Neural cell (in vitro differentiated cells): ENCODE measurements around the gene ACR. TPM values are rescaled to one million over a fixed set of nuclear protein-coding genes. Genes with fewer than 3 reads are reported as not detected.

Experiments
- H2AFZ ChIP-seq: fragments of 200-600, 300-800 bp; sonication (generic), shearing (Covaris generic); 2 replicates; pipeline ENCODE4 v1.6.0; 2014; ENCODE audit warnings: low read depth, mild to moderate bottlenecking, antibody characterized with exemption, low read length, moderate library complexity
- H3F3A ChIP-seq: fragments of 200-600 bp; shearing (Covaris generic); 2 replicates; pipeline ENCODE4 v1.6.1; 2016; ENCODE audit warnings: mild to moderate bottlenecking, moderate library complexity, mixed read lengths, antibody characterized with exemption, low read length; ENCODE audit not compliant: insufficient read depth, poor library complexity, severe bottlenecking
- H3K27ac ChIP-seq: fragments of 200-600, 300-800 bp; sonication (generic), shearing (Covaris generic); 2 replicates; pipeline ENCODE4 v1.5.1; 2014; ENCODE audit warnings: mild to moderate bottlenecking, low read length, moderate library complexity
- H3K27me3 ChIP-seq: fragments of 300-800, 200-600 bp; sonication (generic), shearing (Covaris generic); 2 replicates; pipeline ENCODE4 v1.6.0; 2014; ENCODE audit warnings: mild to moderate bottlenecking, low read depth, low read length, moderate library complexity; ENCODE audit not compliant: insufficient read depth
- H3K36me3 ChIP-seq: fragments of 300-800, 200-600 bp; sonication (generic), shearing (Covaris generic); 2 replicates; pipeline ENCODE4 v1.5.1; 2014; ENCODE audit warnings: mild to moderate bottlenecking, antibody characterized with exemption, low read length, moderate library complexity; ENCODE audit not compliant: insufficient read depth
- H3K4me2 ChIP-seq: fragments of 300-800, 200-600 bp; sonication (generic), shearing (Covaris generic); 2 replicates; pipeline ENCODE4 v1.6.0; 2014; ENCODE audit warnings: mild to moderate bottlenecking, low read length
- H3K4me3 ChIP-seq: fragments of 300-800, 200-600 bp; sonication (generic), shearing (Covaris generic); 2 replicates; pipeline ENCODE4 v1.5.1; 2014; ENCODE audit warnings: mild to moderate bottlenecking, low read length, moderate library complexity
- H3K79me2 ChIP-seq: fragments of 200-600 bp; shearing (Covaris generic); replicated peaks from 2 replicates; pipeline ENCODE4 v1.6.0; 2014; ENCODE audit warnings: mild to moderate bottlenecking, low read length, moderate library complexity; ENCODE audit not compliant: insufficient read depth
- H3K9ac ChIP-seq: fragments of 300-800, 200-600 bp; sonication (generic), shearing (Covaris generic); 2 replicates; pipeline ENCODE4 v1.6.1; 2016; ENCODE audit warnings: mild to moderate bottlenecking, low read length, mixed read lengths
- H3K9me2 ChIP-seq: fragments of 200-600 bp; shearing (Covaris generic); 2 replicates; pipeline ENCODE4 v1.6.1; 2016; ENCODE audit warnings: mild to moderate bottlenecking, low read length, mixed read lengths; ENCODE audit not compliant: insufficient read depth
- H3K9me3 ChIP-seq: fragments of 200-600, 300-800 bp; sonication (generic), shearing (Covaris generic); 2 replicates; pipeline ENCODE4 v1.6.1; 2016; ENCODE audit warnings: mild to moderate bottlenecking, mixed run types, low read length, moderate library complexity, mixed read lengths
- H4K20me1 ChIP-seq: fragments of 200-600 bp; shearing (Covaris generic); 2 replicates; pipeline ENCODE4 v1.6.1; 2016; ENCODE audit warnings: mild to moderate bottlenecking, mixed run types; ENCODE audit not compliant: insufficient read depth
- EP300 ChIP-seq: fragments of 450-650 bp; conservative IDR thresholded peaks from 2 replicates; pipeline ENCODE4 v1.6.1; 2014; ENCODE audit warnings: antibody characterized with exemption, mild to moderate bottlenecking, moderate library complexity; ENCODE audit not compliant: poor library complexity, severe bottlenecking
- MXI1 ChIP-seq: fragments of 450-650 bp; conservative IDR thresholded peaks from 2 replicates; pipeline ENCODE4 v1.6.1; 2014; ENCODE audit warnings: antibody characterized with exemption, mild to moderate bottlenecking; ENCODE audit not compliant: poor library complexity, severe bottlenecking
- POLR2AphosphoS5 ChIP-seq: IDR thresholded peaks from 2 replicates; pipeline ENCODE4 v1.6.1; 2012
- RAD21 ChIP-seq: fragments of 450-650 bp; conservative IDR thresholded peaks from 2 replicates; pipeline ENCODE4 v1.6.1; 2014; ENCODE audit warnings: antibody characterized with exemption, mild to moderate bottlenecking, moderate library complexity
- SMC3 ChIP-seq: fragments of 450-650 bp; conservative IDR thresholded peaks from 2 replicates; pipeline ENCODE4 v1.6.1; 2014; ENCODE audit warnings: antibody characterized with exemption, mild to moderate bottlenecking, moderate library complexity; ENCODE audit not compliant: poor library complexity
- TAF1 ChIP-seq: IDR thresholded peaks from 2 replicates; pipeline ENCODE4 v1.6.1; 2012; ENCODE audit warnings: low read depth
- polyA plus RNA-seq: library from polyadenylated mRNA; depleted of rRNA; stranded (reverse); fragments of >200 nt; gene quantifications from 2 replicates; pipeline ENCODE4 v1.2.3, GENCODE V29; 2014
- TF ChIP-seq, protein P1 (sequence below): IDR thresholded peaks from 2 replicates; pipeline ENCODE4 v1.6.1; 2012; ENCODE audit warnings: borderline replicate concordance
- TF ChIP-seq, protein P2 (sequence below): fragments of 450-650 bp; IDR thresholded peaks from 2 replicates; pipeline ENCODE4 v1.5.1; 2014; ENCODE audit warnings: antibody characterized with exemption, mild to moderate bottlenecking, moderate library complexity; ENCODE audit not compliant: poor library complexity, severe bottlenecking

ACR gene
- polyA plus RNA-seq, 1 donor from 2014 or later: not detected

DNA sequence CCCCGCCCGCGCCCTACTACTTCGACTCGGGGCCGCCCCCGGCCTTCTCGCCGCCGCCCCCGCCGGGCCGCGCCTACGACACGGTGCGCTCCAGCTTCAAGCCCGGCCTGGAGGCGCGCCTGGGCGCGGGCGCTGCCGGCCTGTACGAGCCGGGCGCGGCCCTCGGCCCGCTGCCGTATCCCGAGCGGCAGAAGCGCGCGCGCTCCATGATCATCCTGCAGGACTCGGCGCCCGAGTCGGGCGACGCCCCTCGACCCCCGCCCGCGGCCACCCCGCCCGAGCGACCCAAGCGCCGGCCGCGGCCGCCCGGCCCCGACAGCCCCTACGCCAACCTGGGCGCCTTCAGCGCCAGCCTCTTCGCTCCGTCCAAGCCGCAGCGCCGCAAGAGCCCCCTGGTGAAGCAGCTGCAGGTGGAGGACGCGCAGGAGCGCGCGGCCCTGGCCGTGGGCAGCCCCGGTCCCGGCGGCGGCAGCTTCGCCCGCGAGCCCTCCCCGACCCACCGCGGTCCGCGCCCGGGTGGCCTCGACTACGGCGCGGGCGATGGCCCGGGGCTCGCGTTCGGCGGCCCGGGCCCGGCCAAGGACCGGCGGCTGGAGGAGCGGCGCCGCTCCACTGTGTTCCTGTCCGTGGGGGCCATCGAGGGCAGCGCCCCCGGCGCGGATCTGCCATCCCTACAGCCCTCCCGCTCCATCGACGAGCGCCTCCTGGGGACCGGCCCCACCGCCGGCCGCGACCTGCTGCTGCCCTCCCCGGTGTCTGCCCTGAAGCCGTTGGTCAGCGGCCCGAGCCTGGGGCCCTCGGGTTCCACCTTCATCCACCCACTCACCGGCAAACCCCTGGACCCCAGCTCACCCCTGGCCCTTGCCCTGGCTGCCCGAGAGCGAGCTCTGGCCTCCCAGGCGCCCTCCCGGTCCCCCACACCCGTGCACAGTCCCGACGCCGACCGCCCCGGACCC is 17.4 kb upstream of the ACR start:
- no peak overlapping the region for H3K4me3 ChIP-seq
- no peak overlapping the region for H3K27ac ChIP-seq
- H3K4me2 ChIP-seq: no peak overlapping the region

DNA sequence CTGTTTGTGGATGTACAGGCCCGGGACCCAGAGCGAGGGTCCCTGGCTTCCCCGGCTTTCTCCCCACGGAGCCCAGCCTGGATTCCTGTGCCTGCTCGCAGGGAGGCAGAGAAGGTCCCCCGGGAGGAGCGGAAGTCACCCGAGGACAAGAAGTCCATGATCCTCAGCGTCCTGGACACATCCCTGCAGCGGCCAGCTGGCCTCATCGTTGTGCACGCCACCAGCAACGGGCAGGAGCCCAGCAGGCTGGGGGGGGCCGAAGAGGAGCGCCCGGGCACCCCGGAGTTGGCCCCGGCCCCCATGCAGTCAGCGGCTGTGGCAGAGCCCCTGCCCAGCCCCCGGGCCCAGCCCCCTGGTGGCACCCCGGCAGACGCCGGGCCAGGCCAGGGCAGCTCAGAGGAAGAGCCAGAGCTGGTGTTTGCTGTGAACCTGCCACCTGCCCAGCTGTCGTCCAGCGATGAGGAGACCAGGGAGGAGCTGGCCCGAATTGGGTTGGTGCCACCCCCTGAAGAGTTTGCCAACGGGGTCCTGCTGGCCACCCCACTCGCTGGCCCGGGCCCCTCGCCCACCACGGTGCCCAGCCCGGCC is 16.7 kb upstream of the ACR start:
- no peaks in the 10 kb centered on the region for H3K79me2 ChIP-seq
- H3K4me3 ChIP-seq: no peak overlapping the region
- TF ChIP-seq RAD21: no peak
- no peak for TF ChIP-seq POLR2AphosphoS5
- TF ChIP-seq, protein P1, sequence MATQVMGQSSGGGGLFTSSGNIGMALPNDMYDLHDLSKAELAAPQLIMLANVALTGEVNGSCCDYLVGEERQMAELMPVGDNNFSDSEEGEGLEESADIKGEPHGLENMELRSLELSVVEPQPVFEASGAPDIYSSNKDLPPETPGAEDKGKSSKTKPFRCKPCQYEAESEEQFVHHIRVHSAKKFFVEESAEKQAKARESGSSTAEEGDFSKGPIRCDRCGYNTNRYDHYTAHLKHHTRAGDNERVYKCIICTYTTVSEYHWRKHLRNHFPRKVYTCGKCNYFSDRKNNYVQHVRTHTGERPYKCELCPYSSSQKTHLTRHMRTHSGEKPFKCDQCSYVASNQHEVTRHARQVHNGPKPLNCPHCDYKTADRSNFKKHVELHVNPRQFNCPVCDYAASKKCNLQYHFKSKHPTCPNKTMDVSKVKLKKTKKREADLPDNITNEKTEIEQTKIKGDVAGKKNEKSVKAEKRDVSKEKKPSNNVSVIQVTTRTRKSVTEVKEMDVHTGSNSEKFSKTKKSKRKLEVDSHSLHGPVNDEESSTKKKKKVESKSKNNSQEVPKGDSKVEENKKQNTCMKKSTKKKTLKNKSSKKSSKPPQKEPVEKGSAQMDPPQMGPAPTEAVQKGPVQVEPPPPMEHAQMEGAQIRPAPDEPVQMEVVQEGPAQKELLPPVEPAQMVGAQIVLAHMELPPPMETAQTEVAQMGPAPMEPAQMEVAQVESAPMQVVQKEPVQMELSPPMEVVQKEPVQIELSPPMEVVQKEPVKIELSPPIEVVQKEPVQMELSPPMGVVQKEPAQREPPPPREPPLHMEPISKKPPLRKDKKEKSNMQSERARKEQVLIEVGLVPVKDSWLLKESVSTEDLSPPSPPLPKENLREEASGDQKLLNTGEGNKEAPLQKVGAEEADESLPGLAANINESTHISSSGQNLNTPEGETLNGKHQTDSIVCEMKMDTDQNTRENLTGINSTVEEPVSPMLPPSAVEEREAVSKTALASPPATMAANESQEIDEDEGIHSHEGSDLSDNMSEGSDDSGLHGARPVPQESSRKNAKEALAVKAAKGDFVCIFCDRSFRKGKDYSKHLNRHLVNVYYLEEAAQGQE: no peak
- TF ChIP-seq TAF1: no peak
- no peak for TF ChIP-seq SMC3
- TF ChIP-seq, protein P2, sequence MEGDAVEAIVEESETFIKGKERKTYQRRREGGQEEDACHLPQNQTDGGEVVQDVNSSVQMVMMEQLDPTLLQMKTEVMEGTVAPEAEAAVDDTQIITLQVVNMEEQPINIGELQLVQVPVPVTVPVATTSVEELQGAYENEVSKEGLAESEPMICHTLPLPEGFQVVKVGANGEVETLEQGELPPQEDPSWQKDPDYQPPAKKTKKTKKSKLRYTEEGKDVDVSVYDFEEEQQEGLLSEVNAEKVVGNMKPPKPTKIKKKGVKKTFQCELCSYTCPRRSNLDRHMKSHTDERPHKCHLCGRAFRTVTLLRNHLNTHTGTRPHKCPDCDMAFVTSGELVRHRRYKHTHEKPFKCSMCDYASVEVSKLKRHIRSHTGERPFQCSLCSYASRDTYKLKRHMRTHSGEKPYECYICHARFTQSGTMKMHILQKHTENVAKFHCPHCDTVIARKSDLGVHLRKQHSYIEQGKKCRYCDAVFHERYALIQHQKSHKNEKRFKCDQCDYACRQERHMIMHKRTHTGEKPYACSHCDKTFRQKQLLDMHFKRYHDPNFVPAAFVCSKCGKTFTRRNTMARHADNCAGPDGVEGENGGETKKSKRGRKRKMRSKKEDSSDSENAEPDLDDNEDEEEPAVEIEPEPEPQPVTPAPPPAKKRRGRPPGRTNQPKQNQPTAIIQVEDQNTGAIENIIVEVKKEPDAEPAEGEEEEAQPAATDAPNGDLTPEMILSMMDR: no peak
- no peak for TF ChIP-seq EP300
- H3K9ac ChIP-seq: no peak overlapping the region
- H2AFZ ChIP-seq: no peak overlapping the region
- H3K27ac ChIP-seq: no peak overlapping the region
- peaks cover 17% of the 10 kb centered on the region for H3K27me3 ChIP-seq
- H3K9me2 ChIP-seq: no peaks in the 10 kb centered on the region
- H4K20me1 ChIP-seq: no peaks in the 10 kb centered on the region
- no peaks in the 10 kb centered on the region for H3F3A ChIP-seq
- H3K36me3 ChIP-seq: no peaks in the 10 kb centered on the region
- no peaks in the 10 kb centered on the region for H3K9me3 ChIP-seq
- H3K4me2 ChIP-seq: no peak overlapping the region

More for the DNA sequence above, 17.4 kb upstream of the ACR start:
- Histone ChIP-seq H3K9me2 (no peaks in the 10 kb centered on the region), H3K79me2 (no peaks in the 10 kb centered on the region), H2AFZ (no peak overlapping the region), H3K9ac (no peak overlapping the region), H3K27me3 (peaks cover 17% of the 10 kb centered on the region), H3F3A (no peaks in the 10 kb centered on the region), H3K9me3 (no peaks in the 10 kb centered on the region), H3K36me3 (no peaks in the 10 kb centered on the region), H4K20me1 (no peaks in the 10 kb centered on the region)
- TF ChIP-seq POLR2AphosphoS5 (no peak), MXI1 (no peak), RAD21 (no peak), TAF1 (no peak), SMC3 (no peak), EP300 (no peak)
- TF ChIP-seq, protein P2: no peak
- TF ChIP-seq, protein P1: no peak
